ENCODE measurements around the gene TFAP2E.
"Not testable (repeated sequence)": the region's sequence is repeated elsewhere in the genome, so short reads cannot be mapped to it uniquely, and the experiment has no call there.

Gene TFAP2E

DNA sequence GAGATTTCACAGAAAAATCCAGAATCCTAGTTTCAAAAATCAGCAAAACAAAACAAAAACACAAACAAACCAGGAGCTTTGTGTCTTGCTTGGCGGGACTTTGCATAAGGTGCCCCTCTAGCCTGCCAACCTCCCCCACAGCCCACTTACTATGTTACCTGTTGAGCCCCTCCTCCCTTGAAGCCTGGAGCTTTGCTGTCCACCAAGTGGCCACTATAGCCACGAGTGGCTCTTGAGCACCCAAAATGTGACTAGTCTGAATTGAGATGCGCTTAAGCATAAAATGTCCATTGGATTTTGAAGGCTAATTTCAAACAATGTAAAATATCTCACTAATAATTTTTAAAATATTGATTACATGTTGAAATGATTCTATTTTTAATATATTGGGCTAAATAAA lies 12.2 kb downstream of the TFAP2E start:
- no peaks in the 10 kb centered on the region for H3K9me2 ChIP-seq (replicated peaks; ENCODE audit: low read depth, low read length)
- no peak for TF ChIP-seq EZH2phosphoT487 (IDR thresholded peaks at IDR 0.05; ENCODE audit: borderline replicate concordance)
- TF ChIP-seq, protein P1, sequence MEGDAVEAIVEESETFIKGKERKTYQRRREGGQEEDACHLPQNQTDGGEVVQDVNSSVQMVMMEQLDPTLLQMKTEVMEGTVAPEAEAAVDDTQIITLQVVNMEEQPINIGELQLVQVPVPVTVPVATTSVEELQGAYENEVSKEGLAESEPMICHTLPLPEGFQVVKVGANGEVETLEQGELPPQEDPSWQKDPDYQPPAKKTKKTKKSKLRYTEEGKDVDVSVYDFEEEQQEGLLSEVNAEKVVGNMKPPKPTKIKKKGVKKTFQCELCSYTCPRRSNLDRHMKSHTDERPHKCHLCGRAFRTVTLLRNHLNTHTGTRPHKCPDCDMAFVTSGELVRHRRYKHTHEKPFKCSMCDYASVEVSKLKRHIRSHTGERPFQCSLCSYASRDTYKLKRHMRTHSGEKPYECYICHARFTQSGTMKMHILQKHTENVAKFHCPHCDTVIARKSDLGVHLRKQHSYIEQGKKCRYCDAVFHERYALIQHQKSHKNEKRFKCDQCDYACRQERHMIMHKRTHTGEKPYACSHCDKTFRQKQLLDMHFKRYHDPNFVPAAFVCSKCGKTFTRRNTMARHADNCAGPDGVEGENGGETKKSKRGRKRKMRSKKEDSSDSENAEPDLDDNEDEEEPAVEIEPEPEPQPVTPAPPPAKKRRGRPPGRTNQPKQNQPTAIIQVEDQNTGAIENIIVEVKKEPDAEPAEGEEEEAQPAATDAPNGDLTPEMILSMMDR (conservative IDR thresholded peaks at IDR 0.05; ENCODE audit: low read length), result no peak
- no peak overlapping the region for H2AFZ ChIP-seq (ENCODE audit: low read length)
- H3K27me3 ChIP-seq (ENCODE audit: insufficient read depth, low read length, poor library complexity, severe bottlenecking), result no peaks in the 10 kb centered on the region
- no peak overlapping the region for H3K4me3 ChIP-seq (ENCODE audit: low read length, poor library complexity, severe bottlenecking)
- no peaks in the 10 kb centered on the region for H3K9me3 ChIP-seq (ENCODE audit: insufficient read depth, low read depth, low read length)
- peaks cover 7% of the 10 kb centered on the region for H3K4me1 ChIP-seq (ENCODE audit: insufficient read depth, low read length, poor library complexity, severe bottlenecking)
- H3K79me2 ChIP-seq (ENCODE audit: insufficient read depth, low read length), result 0 out of 2 replicates have a peak, but pooled peaks cover under 1% of the 10 kb centered on the region
- H4K20me1 ChIP-seq (ENCODE audit: insufficient read depth, low read length, poor library complexity, severe bottlenecking), result no peaks in the 10 kb centered on the region
- no peak overlapping the region for H3K4me2 ChIP-seq (ENCODE audit: low read depth, low read length, poor library complexity, severe bottlenecking)
- no peaks in the 10 kb centered on the region; the same call in 1 of the 2 replicates for H3K36me3 ChIP-seq (ENCODE audit: insufficient read depth, low read length)
- no peak overlapping the region for H3K9ac ChIP-seq (ENCODE audit: low read depth, low read length, poor library complexity, severe bottlenecking)
- H3F3A ChIP-seq (ENCODE audit: low read depth), result peaks cover 3% of the 10 kb centered on the region; the same call in 1 of the 2 replicates

DNA sequence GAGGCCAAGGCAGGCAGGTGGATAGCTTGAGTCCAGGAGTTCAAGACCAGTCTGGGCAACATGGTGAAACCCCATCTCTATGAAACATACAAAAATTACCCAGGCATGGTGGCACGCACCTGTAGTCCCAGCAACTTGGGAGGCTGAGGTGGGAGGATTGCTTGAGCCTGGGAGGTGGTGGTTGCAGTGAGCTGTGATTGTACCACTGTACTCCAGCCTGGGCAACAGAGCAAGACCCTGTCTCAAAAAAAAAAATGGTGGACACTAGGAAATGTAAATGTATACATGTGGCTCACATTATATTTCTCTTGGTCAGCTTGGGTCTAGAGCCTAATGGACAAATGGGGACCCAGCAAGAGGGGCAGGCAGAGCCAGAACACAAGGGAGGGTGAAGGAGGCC lies 12.7 kb downstream of the TFAP2E start:
- H3K27me3 ChIP-seq (ENCODE audit: insufficient read depth, low read length, poor library complexity, severe bottlenecking); H3K9ac ChIP-seq (ENCODE audit: low read depth, low read length, poor library complexity, severe bottlenecking); H3F3A ChIP-seq (ENCODE audit: low read depth); H3K4me3 ChIP-seq (ENCODE audit: low read length, poor library complexity, severe bottlenecking); H3K9me3 ChIP-seq (ENCODE audit: insufficient read depth, low read depth, low read length); H3K4me2 ChIP-seq (ENCODE audit: low read depth, low read length, poor library complexity, severe bottlenecking); H3K4me1 ChIP-seq (ENCODE audit: insufficient read depth, low read length, poor library complexity, severe bottlenecking); H2AFZ ChIP-seq (ENCODE audit: low read length); H3K79me2 ChIP-seq (ENCODE audit: insufficient read depth, low read length); H4K20me1 ChIP-seq (ENCODE audit: insufficient read depth, low read length, poor library complexity, severe bottlenecking); H3K36me3 ChIP-seq (ENCODE audit: insufficient read depth, low read length); H3K9me2 ChIP-seq (replicated peaks; ENCODE audit: low read depth, low read length): not testable (repeated sequence)

DNA sequence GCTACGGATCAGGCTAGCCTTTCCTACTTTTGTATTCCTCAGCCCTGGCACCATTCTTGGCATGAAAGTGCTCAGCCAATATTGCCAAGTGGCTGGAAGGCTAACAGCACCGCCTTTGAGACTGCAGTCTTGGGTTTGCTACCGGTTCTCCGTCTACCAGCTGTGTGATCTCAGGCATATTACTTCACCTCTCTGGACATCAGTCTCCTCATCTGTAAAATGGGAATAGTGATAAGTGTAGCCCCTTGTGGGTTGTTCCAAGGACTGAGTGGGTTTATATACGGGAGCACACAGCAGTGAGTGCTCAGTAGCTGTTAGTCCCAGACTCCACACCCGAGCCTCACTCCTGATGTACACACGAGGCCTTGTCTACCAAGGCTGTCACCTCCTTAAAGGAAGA lies 13.7 kb downstream of the TFAP2E start:
- Histone ChIP-seq H3K4me1 (ENCODE audit: insufficient read depth, low read length, poor library complexity, severe bottlenecking) (no peaks in the 10 kb centered on the region), H3F3A (ENCODE audit: low read depth) (no peaks in the 10 kb centered on the region), H3K9me2 (replicated peaks; ENCODE audit: low read depth, low read length) (no peaks in the 10 kb centered on the region), H3K4me3 (ENCODE audit: low read length, poor library complexity, severe bottlenecking) (no peak overlapping the region), H4K20me1 (ENCODE audit: insufficient read depth, low read length, poor library complexity, severe bottlenecking) (no peaks in the 10 kb centered on the region), H3K27me3 (ENCODE audit: insufficient read depth, low read length, poor library complexity, severe bottlenecking) (no peaks in the 10 kb centered on the region), H3K9ac (ENCODE audit: low read depth, low read length, poor library complexity, severe bottlenecking) (no peak overlapping the region), H3K4me2 (ENCODE audit: low read depth, low read length, poor library complexity, severe bottlenecking) (no peak overlapping the region), H3K9me3 (ENCODE audit: insufficient read depth, low read depth, low read length) (no peaks in the 10 kb centered on the region), H2AFZ (ENCODE audit: low read length) (no peak overlapping the region), H3K36me3 (ENCODE audit: insufficient read depth, low read length) (peaks cover 9% of the 10 kb centered on the region; the same call in 1 of the 2 replicates), H3K79me2 (ENCODE audit: insufficient read depth, low read length) (no peaks in the 10 kb centered on the region)
- TF ChIP-seq, protein P1 (conservative IDR thresholded peaks at IDR 0.05; ENCODE audit: low read length), result no peak
- TF ChIP-seq EZH2phosphoT487 (IDR thresholded peaks at IDR 0.05; ENCODE audit: borderline replicate concordance), result no peak

DNA sequence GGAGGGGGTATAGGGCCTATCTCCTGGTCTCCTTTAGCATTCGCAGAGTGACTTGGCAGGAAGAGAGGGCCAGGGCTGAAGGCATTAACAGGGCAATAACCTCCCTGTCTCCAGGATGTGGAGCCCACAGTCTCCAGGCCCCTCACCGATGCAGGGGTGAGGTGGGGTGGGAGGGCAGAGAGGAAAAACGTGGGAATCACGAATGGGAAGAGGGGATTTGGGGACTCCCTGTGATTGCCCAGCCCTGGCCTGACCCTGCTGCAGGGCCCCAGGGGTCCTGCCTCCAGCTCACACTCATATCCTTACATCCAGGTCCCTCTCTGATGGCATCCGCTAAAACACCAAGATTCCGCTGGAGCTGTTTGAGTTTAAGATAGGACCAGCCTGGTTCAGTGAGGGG lies 14.6 kb downstream of the TFAP2E start:
- H3K9me2 ChIP-seq (replicated peaks; ENCODE audit: low read depth, low read length), result no peaks in the 10 kb centered on the region
- no peak overlapping the region for H3K9ac ChIP-seq (ENCODE audit: low read depth, low read length, poor library complexity, severe bottlenecking)
- peaks cover 2% of the 10 kb centered on the region for H3K4me1 ChIP-seq (ENCODE audit: insufficient read depth, low read length, poor library complexity, severe bottlenecking)
- TF ChIP-seq, protein P1 (conservative IDR thresholded peaks at IDR 0.05; ENCODE audit: low read length), result no peak
- no peak for TF ChIP-seq EZH2phosphoT487 (IDR thresholded peaks at IDR 0.05; ENCODE audit: borderline replicate concordance)
- peaks cover 9% of the 10 kb centered on the region; the same call in 1 of the 2 replicates for H3K36me3 ChIP-seq (ENCODE audit: insufficient read depth, low read length)
- no peaks in the 10 kb centered on the region for H3K79me2 ChIP-seq (ENCODE audit: insufficient read depth, low read length)
- H3K4me2 ChIP-seq (ENCODE audit: low read depth, low read length, poor library complexity, severe bottlenecking), result no peak overlapping the region
- H2AFZ ChIP-seq (ENCODE audit: low read length), result no peak overlapping the region
- H4K20me1 ChIP-seq (ENCODE audit: insufficient read depth, low read length, poor library complexity, severe bottlenecking), result no peaks in the 10 kb centered on the region
- no peaks in the 10 kb centered on the region for H3F3A ChIP-seq (ENCODE audit: low read depth)
- H3K9me3 ChIP-seq (ENCODE audit: insufficient read depth, low read depth, low read length), result no peaks in the 10 kb centered on the region
- no peak overlapping the region for H3K4me3 ChIP-seq (ENCODE audit: low read length, poor library complexity, severe bottlenecking)
- H3K27me3 ChIP-seq (ENCODE audit: insufficient read depth, low read length, poor library complexity, severe bottlenecking), result no peaks in the 10 kb centered on the region

All from Loucy (cell line).